Measurements from ENCODE around the gene ASB5.

Gene ASB5, protein sequence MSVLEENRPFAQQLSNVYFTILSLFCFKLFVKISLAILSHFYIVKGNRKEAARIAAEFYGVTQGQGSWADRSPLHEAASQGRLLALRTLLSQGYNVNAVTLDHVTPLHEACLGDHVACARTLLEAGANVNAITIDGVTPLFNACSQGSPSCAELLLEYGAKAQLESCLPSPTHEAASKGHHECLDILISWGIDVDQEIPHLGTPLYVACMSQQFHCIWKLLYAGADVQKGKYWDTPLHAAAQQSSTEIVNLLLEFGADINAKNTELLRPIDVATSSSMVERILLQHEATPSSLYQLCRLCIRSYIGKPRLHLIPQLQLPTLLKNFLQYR

DNA sequence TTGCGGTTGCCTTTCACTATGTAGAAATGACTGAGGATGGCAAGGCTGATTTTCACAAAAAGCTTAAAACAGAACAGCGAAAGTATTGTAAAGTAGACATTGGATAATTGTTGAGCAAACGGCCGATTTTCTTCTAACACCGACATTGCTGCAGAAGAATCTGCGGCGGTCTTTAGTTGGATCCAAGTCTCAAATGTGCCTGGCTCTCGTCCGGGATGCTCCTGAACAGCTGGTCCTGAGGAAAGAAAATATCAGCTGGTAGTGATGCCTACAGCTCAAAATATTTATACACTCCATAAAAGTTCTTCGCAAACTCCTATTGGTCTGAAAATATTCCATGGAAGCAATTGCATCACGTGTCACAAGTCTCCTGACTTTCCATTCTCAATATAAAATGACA, at the start of gene ASB5:
ASB5 (minus strand) TSS at position 260 of the 400 bp plus-strand sequence; CDS start at position 146, 114 bp downstream.
- DNase-seq (ENCODE audit: low read depth in 2 of 2): no peak
- H3K4me3 ChIP-seq (replicated peaks in 1 of 2; ENCODE audit: low read depth in 2 of 2, low read length in 2 of 2): no peak within 1 kb of the TSS
- TF ChIP-seq CTCF (IDR thresholded peaks at IDR 0.05; ENCODE audit: low read depth, low read length): no peak

DNA sequence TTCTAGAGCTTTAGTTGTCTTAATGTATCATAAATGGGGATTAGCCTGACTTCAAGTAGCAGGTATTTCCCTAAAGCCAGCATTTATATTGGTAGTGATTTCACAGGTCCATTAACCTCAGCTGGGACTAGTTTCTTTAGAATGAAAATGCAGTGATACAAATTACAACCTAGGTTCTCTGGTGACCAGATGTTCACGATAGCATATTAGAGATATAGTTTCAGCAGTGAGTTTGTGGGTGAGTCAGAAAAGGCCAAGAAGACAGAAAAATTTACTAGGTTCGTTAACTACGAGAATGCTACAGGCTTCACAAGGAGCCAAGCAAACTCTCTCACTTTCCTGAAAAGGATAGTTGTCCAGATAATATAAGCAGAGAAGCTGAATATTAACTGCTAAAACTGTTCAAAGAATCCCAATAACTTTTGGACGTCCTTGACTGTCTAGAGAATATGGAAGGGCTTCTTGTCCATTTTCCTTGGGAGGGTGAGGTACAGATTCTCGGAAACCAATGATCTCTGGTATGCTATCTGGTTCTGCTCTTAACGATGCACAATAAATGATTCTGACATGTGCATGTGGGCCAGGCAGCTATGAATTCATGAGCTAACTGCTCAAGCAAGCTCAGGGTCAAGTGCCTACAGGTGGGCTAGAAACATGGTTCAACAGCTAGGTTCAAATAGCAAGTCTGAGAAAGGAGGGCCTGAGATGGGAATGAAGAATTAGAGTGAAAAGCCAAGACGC, 44.7 kb upstream of the ASB5 start:
- no peak for DNase-seq (ENCODE audit: low read depth in 2 of 2)
- H3K4me3 ChIP-seq (replicated peaks in 1 of 2; ENCODE audit: low read depth in 2 of 2, low read length in 2 of 2): no peak overlapping the region

GRCh38 chr4:176309772-176310171, 40.8 kb upstream of the ASB5 start:
- DNase-seq (ENCODE audit: low read depth in 2 of 2): peak in 1 of 2 donors; percentile 54
- H3K4me3 ChIP-seq (replicated peaks in 1 of 2; ENCODE audit: low read depth in 2 of 2, low read length in 2 of 2): no peak overlapping the region
- TF ChIP-seq CTCF (IDR thresholded peaks at IDR 0.05; ENCODE audit: low read depth, low read length): no peak

More for the DNA sequence above, 44.7 kb upstream of the ASB5 start:
- TF ChIP-seq CTCF (IDR thresholded peaks at IDR 0.05; ENCODE audit: low read depth, low read length): no peak

- no peak overlapping the region for H3K4me3 ChIP-seq (replicated peaks in 1 of 2; ENCODE audit: low read depth in 2 of 2, low read length in 2 of 2)
- no peak for DNase-seq (ENCODE audit: low read depth in 2 of 2)
- no peak for TF ChIP-seq CTCF (IDR thresholded peaks at IDR 0.05; ENCODE audit: low read depth, low read length)
These were observed 40.0 kb upstream of the ASB5 start for GRCh38 chr4:176309046-176309445.

GRCh38 chr4:176308441-176308840, 39.4 kb upstream of the ASB5 start:
- DNase-seq (ENCODE audit: low read depth in 2 of 2): no peak
- no peak for TF ChIP-seq CTCF (IDR thresholded peaks at IDR 0.05; ENCODE audit: low read depth, low read length)
- no peak overlapping the region for H3K4me3 ChIP-seq (replicated peaks in 1 of 2; ENCODE audit: low read depth in 2 of 2, low read length in 2 of 2)

GRCh38 chr4:176307666-176307930, 38.6 kb upstream of the ASB5 start:
- TF ChIP-seq CTCF (IDR thresholded peaks at IDR 0.05; ENCODE audit: low read depth, low read length): no peak
- no peak overlapping the region for H3K4me3 ChIP-seq (replicated peaks in 1 of 2; ENCODE audit: low read depth in 2 of 2, low read length in 2 of 2)
- DNase-seq (ENCODE audit: low read depth in 2 of 2): no peak

All from cardiac fibroblast (primary cell).